Activated T-cell treated with anti-CD3 and anti-CD28 coated beads, Interleukin-2, amount 50 U/mL, for 4 hours (primary cell): ENCODE results near the gene TMEM89. TPM values are rescaled to one million over a fixed set of nuclear protein-coding genes. Genes with fewer than 3 reads are reported as not detected.
A peak's percentile ranks its signal among the peaks of the same experiment; 100 is the strongest.

ENCODE experiments used
- ATAC-seq, 2 donors: fragments of 200-7000 bp; cut with Tn5 transposase; one replicate each; pipeline ENCODE4 v1.10.0; 2021
- DNase-seq: peaks from one replicate; pipeline ENCODE4 v3.0.0-alpha.2; 2020
- H3K27me3 Mint-ChIP-seq: one replicate; pipeline ENCODE4 v1.8.0; 2021; ENCODE audit warnings: low read depth, mixed read lengths
- H3K36me3 Mint-ChIP-seq: one replicate; pipeline ENCODE4 v1.8.0; 2022; ENCODE audit warnings: mixed read lengths; ENCODE audit not compliant: insufficient read depth
- H3K4me1 Mint-ChIP-seq: one replicate; pipeline ENCODE4 v1.8.0; 2021; ENCODE audit warnings: low read depth, mixed read lengths
- H3K4me3 Mint-ChIP-seq: one replicate; pipeline ENCODE4 v1.8.0; 2021; ENCODE audit warnings: mild to moderate bottlenecking, moderate library complexity, mixed read lengths
- H3K9me3 Mint-ChIP-seq: one replicate; pipeline ENCODE4 v1.8.0; 2021; ENCODE audit warnings: mixed read lengths
- total RNA-seq, 3 donors: library from RNA; stranded (reverse); gene quantifications; one replicate each; pipeline ENCODE4 v1.2.1, GENCODE V29; 2021

Gene TMEM89
- total RNA-seq, 3 donors from 2014 or later, result not detected

- Mint-ChIP-seq H3K27me3 (no peaks in the 10 kb centered on the region), H3K9me3 (no peaks in the 10 kb centered on the region), H3K4me3 (no peak overlapping the region), H3K36me3 (no peaks in the 10 kb centered on the region), H3K4me1 (peaks cover 11% of the 10 kb centered on the region)
- no peak for ATAC-seq
- no peak for DNase-seq
These were observed 31.6 kb upstream of the TMEM89 start for GRCh38 chr3:48652923-48653715.

- Mint-ChIP-seq H3K4me3 (no peak overlapping the region), H3K4me1 (peaks cover 6% of the 10 kb centered on the region), H3K36me3 (no peaks in the 10 kb centered on the region), H3K27me3 (no peaks in the 10 kb centered on the region), H3K9me3 (no peaks in the 10 kb centered on the region)
- DNase-seq (no peak), ATAC-seq (no peak)
These were observed 30.2 kb upstream of the TMEM89 start for GRCh38 chr3:48651771-48652170.

GRCh38 chr3:48650723-48651122 lies 29.2 kb upstream of the TMEM89 start:
- Mint-ChIP-seq H3K27me3 (no peaks in the 10 kb centered on the region), H3K36me3 (no peaks in the 10 kb centered on the region), H3K4me1 (peaks cover 6% of the 10 kb centered on the region), H3K4me3 (no peak overlapping the region), H3K9me3 (no peaks in the 10 kb centered on the region)
- ATAC-seq (no peak), DNase-seq (no peak)

DNA sequence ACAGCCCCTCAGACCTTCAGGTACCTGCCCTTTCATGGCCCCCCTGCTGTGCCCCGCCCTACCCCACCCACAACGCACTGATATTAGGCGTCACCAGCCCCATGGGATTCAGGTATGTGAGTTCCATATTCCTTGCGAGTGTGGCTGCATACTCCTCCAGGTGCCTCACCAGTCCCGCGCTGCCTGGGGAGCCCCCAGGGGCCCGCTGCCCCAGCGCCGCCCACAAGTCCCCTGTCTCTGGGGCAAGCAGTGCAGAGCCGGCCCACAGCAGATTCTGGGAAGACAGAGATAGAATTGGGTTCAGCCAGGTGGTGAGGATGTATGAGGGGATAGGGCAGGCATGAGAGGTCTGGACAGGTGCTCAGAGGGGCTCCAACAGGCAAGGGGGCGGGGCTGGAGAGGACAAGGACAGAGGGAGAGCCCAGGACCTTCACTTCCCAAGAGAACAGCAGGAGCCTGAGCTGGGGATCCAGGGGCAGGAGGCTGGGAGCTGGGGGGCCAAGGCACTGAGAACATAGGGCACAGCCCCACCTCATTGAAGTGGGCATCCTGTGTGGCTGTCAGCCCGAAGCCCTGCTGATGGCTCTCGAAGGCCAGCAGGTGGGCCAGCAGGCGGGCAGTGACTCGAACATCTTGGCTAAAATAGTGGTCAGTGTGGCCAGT lies 26.8 kb upstream of the TMEM89 start:
- Mint-ChIP-seq H3K4me1 (no peaks in the 10 kb centered on the region), H3K36me3 (no peaks in the 10 kb centered on the region), H3K9me3 (no peaks in the 10 kb centered on the region), H3K27me3 (no peaks in the 10 kb centered on the region), H3K4me3 (no peak overlapping the region)
- ATAC-seq (no peak), DNase-seq (no peak)

- H3K27me3 Mint-ChIP-seq, result no peaks in the 10 kb centered on the region
- ATAC-seq, result no peak
- no peaks in the 10 kb centered on the region for H3K9me3 Mint-ChIP-seq
- DNase-seq, result no peak
- H3K4me1 Mint-ChIP-seq, result no peaks in the 10 kb centered on the region
- no peak overlapping the region for H3K4me3 Mint-ChIP-seq
- H3K36me3 Mint-ChIP-seq, result no peaks in the 10 kb centered on the region
These were observed 26.1 kb upstream of the TMEM89 start for GRCh38 chr3:48647714-48648113.

DNA sequence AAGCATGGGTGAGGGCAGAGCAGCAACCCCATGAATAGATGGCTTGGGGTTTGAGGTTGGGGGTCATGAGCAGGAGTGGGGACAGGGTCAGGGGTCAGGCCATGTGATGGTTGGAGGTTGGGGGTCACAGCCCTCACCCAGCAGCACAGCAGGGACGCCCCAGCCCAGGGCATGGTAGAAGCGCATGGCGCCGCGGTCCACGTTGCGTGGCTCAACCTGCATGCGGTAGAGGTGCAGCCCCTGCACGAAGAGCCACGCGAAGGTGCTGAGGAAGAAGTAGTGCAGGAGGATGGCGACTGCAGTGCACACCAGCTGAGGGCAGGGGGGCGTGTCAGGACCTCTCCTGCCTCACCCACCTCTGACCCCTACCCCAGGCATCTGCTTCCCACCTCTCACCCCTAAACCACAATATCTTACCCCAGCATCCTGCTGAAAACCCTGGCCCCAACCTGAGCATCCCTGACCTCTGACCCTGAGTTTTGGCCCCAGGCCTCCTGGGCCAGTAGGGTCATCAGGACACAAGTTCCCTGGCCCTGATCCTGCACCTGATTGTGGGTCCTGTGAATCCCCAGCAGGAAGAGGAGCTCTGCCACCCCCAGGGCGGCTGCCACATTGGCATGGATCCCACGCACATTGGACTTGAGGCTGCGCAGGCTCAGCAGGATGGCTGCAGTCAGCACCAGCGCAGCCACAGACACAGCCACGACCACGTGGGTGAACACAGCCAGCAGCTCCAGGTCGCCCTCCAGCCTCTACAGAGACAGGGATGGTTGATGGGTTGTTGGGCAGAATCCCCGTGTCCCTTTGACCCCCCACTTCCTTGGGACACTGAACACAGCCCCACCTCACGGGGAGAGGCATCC lies 23.6 kb upstream of the TMEM89 start:
- ATAC-seq (no peak), DNase-seq (no peak)
- Mint-ChIP-seq H3K9me3 (no peaks in the 10 kb centered on the region), H3K4me3 (no peak overlapping the region), H3K4me1 (no peaks in the 10 kb centered on the region), H3K27me3 (no peaks in the 10 kb centered on the region), H3K36me3 (no peaks in the 10 kb centered on the region)

GRCh38 chr3:48642605-48643004 lies 21.0 kb upstream of the TMEM89 start:
- H3K9me3 Mint-ChIP-seq, result no peaks in the 10 kb centered on the region
- no peak overlapping the region for H3K4me3 Mint-ChIP-seq
- H3K36me3 Mint-ChIP-seq, result no peaks in the 10 kb centered on the region
- H3K4me1 Mint-ChIP-seq, result no peaks in the 10 kb centered on the region
- DNase-seq (no peak), ATAC-seq (no peak)
- H3K27me3 Mint-ChIP-seq, result no peaks in the 10 kb centered on the region

GRCh38 chr3:48641396-48641795 lies 19.8 kb upstream of the TMEM89 start:
- Mint-ChIP-seq H3K4me3 (no peak overlapping the region), H3K4me1 (no peaks in the 10 kb centered on the region), H3K36me3 (no peaks in the 10 kb centered on the region), H3K27me3 (no peaks in the 10 kb centered on the region), H3K9me3 (no peaks in the 10 kb centered on the region)
- DNase-seq (no peak), ATAC-seq (no peak)

GRCh38 chr3:48639944-48640606 lies 18.5 kb upstream of the TMEM89 start:
- no peak overlapping the region for H3K4me3 Mint-ChIP-seq
- peaks cover 6% of the 10 kb centered on the region for H3K4me1 Mint-ChIP-seq
- no peak for DNase-seq
- H3K9me3 Mint-ChIP-seq, result no peaks in the 10 kb centered on the region
- H3K27me3 Mint-ChIP-seq, result no peaks in the 10 kb centered on the region
- no peaks in the 10 kb centered on the region for H3K36me3 Mint-ChIP-seq
- no peak for ATAC-seq

- DNase-seq (no peak), ATAC-seq (no peak)
- Mint-ChIP-seq H3K4me1 (peaks cover 11% of the 10 kb centered on the region), H3K4me3 (peak overlapping the region; percentile 30), H3K27me3 (no peaks in the 10 kb centered on the region), H3K9me3 (no peaks in the 10 kb centered on the region), H3K36me3 (no peaks in the 10 kb centered on the region)
These were observed 15.7 kb upstream of the TMEM89 start for GRCh38 chr3:48637305-48637704.

DNA sequence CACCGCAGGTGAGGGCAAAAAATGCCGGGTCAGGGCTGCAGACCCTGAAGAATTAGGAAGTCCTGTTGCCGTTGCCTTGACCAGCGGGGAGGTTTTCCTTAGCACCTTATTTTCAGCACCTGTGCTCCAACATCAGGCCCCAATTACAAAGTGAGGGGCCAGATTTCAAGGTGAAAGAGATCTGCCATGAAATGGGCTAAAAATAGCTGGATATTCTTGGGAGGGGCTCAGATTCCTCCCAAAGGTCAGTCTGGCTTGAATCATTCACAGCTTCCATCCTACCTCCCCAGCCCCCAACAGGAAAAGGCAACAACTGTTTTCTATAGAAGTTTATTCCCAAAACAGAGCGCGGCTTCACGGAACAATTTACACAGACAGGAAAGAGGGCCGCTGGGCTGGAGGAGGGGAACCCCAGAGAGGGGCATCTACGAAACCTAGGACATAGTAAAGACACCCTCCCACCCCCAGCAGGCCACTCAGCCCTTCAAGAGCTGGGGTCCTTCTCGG lies 14.6 kb upstream of the TMEM89 start:
- ATAC-seq (no peak), DNase-seq (no peak)
- no peaks in the 10 kb centered on the region for H3K9me3 Mint-ChIP-seq
- peak overlapping the region; percentile 86 for H3K4me3 Mint-ChIP-seq
- peaks cover 2% of the 10 kb centered on the region for H3K36me3 Mint-ChIP-seq
- H3K27me3 Mint-ChIP-seq, result no peaks in the 10 kb centered on the region
- H3K4me1 Mint-ChIP-seq, result peaks cover 11% of the 10 kb centered on the region

DNA sequence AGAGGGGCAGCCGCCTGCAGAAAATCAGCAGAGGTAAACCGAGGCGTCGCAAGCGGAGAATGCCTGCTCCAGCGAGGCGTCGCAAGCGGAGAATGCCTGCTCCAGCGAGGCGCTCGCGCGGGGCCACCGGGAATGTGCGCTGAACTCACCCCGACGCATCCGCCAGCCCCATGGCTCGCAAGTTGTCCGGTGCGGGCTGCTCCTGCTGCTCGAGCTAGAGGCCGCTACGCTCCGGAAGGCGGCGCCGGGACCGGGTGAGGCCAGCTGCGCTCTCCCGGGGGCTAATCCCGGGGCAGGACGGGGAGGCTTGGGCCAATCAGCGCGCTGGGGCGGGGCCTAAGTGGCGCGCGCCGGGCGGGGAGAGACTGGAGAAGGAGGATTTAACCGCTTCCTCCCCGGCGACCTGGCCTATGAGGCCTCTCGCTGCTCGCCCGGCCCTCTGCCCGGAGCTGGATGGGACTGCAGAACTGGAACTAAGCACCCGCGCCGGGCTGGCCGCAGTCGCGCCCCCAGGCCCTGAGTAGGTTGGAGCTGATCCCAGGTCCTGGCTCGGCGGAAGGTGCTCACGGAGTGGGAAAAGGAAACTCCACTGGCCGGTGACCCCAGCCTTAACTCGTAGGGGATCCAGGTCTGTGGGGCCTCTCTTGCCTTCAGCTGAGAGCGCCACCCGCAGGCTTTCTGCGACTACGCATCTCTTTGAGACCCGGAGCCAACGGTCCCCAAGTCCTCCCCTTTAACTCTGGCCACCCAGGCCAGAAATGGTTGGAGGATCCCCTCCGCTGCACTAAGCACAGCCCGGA lies 13.9 kb upstream of the TMEM89 start, which contains the start of gene SLC26A6:
SLC26A6 (minus strand) TSS at position 240 of the 800 bp plus-strand sequence; CDS start at position 172, 68 bp downstream.
- no peaks in the 10 kb centered on the region for H3K27me3 Mint-ChIP-seq
- H3K9me3 Mint-ChIP-seq, result no peaks in the 10 kb centered on the region
- H3K4me1 Mint-ChIP-seq, result peaks cover 11% of the 10 kb centered on the region
- DNase-seq (peak; percentile 89), ATAC-seq (peak; percentile 98 to 99)
- H3K4me3 Mint-ChIP-seq, result peak within 1 kb of the TSS; percentile 86
- H3K36me3 Mint-ChIP-seq, result peaks cover 2% of the 10 kb centered on the region

DNA sequence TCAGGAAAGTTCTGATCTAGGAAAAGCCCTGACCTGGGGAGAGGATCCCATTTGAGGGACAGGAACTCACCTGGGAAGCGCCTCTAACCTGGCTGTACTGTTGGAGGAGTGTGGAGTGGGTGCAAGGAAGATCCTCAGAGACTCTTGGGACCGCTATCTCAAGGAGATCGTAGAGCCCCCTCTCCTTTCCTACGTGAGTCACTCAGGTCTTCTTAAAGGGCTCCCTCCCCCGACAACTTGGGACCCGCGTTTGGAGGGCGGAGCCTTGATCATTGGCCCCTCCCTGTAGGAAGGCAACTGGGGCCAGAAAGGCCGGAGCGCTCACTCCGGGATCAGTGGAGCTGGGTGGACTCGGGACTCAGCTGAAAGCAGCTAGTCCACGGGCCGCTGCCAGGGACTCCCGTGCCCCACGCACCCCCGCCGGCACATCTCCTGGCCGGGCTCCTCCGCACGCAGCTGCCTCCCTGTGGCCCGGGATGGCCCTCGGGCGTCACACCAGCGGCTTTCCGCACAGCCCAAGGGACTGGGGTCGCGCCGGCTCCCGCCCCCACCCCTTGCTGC lies 13.2 kb upstream of the TMEM89 start:
- ATAC-seq, result peak; percentile 46 to 50
- Mint-ChIP-seq H3K4me3 (peak overlapping the region; percentile 86), H3K9me3 (no peaks in the 10 kb centered on the region), H3K36me3 (peaks cover 2% of the 10 kb centered on the region), H3K4me1 (peaks cover 11% of the 10 kb centered on the region), H3K27me3 (no peaks in the 10 kb centered on the region)
- peak; percentile 51 for DNase-seq
